A549 (cell line): ENCODE data around the gene DENND4B.

ENCODE experiments used
- CBX8 ChIP-seq: fragments of 200-600 bp; sonication (generic); IDR thresholded peaks from 2 replicates; pipeline ENCODE4 v1.6.1; 2016
- CEBPB ChIP-seq, 2 experiments: fragments of >200 bp in 1 of 2; sonication (Bioruptor Twin) in 1 of 2; formaldehyde crosslinking in 1 of 2; IDR thresholded peaks; 2 replicates each; pipeline ENCODE4 v1.6.1; 2012 to 2016
- CHD2 ChIP-seq: fragments of 150-350 bp; IDR thresholded peaks from 2 replicates; pipeline ENCODE4 v1.6.1; 2014; ENCODE audit warnings: low read length; ENCODE audit not compliant: partially characterized antibody
- EP300 ChIP-seq, 2 experiments: fragments of >200 bp; sonication (Bioruptor Twin); formaldehyde crosslinking; IDR thresholded peaks; 2 replicates in 1 of 2; 3 replicates in 1 of 2; pipeline ENCODE4 v1.6.1; 2016 to 2017
- HDAC2 ChIP-seq: fragments of 200-600 bp; sonication (generic); IDR thresholded peaks from 2 replicates; pipeline ENCODE4 v1.6.1; 2016
- MAZ ChIP-seq: fragments of 150-350 bp; IDR thresholded peaks from 2 replicates; pipeline ENCODE4 v1.6.1; 2014; ENCODE audit warnings: antibody characterized with exemption, low read depth, low read length, borderline replicate concordance
- POLR2A ChIP-seq: IDR thresholded peaks from 2 replicates; pipeline ENCODE4 v1.6.1; 2012; ENCODE audit warnings: mild to moderate bottlenecking, low read length
- POLR2AphosphoS2 ChIP-seq: conservative IDR thresholded peaks from 2 replicates; pipeline ENCODE4 v1.6.1; 2012; ENCODE audit warnings: low read length, improper control_type of control experiment, inconsistent platforms
- SMC3 ChIP-seq: fragments of >200 bp; sonication (Bioruptor Twin); formaldehyde crosslinking; IDR thresholded peaks from 3 replicates; pipeline ENCODE4 v1.6.1; 2018; ENCODE audit warnings: inconsistent platforms
- ZC3H11A ChIP-seq: fragments of 450-650 bp; IDR thresholded peaks from 2 replicates; pipeline ENCODE4 v1.6.1; 2014; ENCODE audit warnings: antibody characterized with exemption, mild to moderate bottlenecking
- TF ChIP-seq, protein P1 (sequence below): fragments of >200 bp; sonication (Bioruptor Twin); formaldehyde crosslinking; IDR thresholded peaks from 3 replicates; pipeline ENCODE4 v1.5.1; 2016
- TF ChIP-seq, protein P2 (sequence below): fragments of 150-350 bp; IDR thresholded peaks from 2 replicates; pipeline ENCODE4 v1.6.1; 2014; ENCODE audit warnings: low read depth, mild to moderate bottlenecking, low read length
- TF ChIP-seq, protein P3 (sequence below): IDR thresholded peaks from 2 replicates; pipeline ENCODE4 v1.6.1; 2012
- TF ChIP-seq, protein P4 (sequence below): fragments of 200-600 bp; sonication (generic); IDR thresholded peaks from 2 replicates; pipeline ENCODE4 v1.6.1; 2016; ENCODE audit warnings: antibody characterized with exemption, mild to moderate bottlenecking, moderate library complexity

DNA sequence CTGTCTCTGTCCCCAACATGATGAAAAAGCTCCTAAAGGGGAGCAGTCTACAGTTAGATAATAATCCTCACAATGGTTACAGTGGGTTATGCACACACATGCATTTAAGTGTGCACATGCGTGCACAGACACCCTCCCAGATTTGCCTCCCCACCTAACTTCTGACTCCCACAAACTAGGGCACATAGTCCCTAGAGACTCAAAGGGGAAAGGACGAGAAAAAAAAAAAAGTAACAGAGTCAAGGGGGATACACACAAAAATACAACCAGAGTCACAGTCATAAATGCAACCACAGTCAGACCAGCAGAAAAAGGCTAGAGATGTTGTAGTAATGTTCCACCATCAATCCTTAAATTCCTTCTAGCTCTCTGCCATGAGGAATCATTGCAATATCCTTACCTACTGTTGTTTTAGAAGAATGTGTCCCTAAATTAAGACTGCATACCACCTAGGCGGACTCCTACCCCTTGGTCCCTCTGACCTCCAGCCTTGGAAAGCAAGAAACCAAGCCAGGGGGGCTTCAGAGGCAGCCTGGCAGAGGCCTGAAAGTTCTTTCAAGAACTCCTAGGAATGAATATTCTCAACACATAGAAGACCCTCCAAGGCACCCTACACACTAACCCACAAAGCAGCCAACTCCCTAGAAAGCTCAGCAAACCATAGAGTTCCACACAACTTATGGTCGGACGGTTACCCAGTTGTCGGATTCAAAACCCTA lies 10.6 kb upstream of the DENND4B start:
- TF ChIP-seq EP300 (IDR thresholded peaks at IDR 0.05) = no peak
- TF ChIP-seq, protein P1, sequence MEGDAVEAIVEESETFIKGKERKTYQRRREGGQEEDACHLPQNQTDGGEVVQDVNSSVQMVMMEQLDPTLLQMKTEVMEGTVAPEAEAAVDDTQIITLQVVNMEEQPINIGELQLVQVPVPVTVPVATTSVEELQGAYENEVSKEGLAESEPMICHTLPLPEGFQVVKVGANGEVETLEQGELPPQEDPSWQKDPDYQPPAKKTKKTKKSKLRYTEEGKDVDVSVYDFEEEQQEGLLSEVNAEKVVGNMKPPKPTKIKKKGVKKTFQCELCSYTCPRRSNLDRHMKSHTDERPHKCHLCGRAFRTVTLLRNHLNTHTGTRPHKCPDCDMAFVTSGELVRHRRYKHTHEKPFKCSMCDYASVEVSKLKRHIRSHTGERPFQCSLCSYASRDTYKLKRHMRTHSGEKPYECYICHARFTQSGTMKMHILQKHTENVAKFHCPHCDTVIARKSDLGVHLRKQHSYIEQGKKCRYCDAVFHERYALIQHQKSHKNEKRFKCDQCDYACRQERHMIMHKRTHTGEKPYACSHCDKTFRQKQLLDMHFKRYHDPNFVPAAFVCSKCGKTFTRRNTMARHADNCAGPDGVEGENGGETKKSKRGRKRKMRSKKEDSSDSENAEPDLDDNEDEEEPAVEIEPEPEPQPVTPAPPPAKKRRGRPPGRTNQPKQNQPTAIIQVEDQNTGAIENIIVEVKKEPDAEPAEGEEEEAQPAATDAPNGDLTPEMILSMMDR = no peak
- TF ChIP-seq, protein P2, sequence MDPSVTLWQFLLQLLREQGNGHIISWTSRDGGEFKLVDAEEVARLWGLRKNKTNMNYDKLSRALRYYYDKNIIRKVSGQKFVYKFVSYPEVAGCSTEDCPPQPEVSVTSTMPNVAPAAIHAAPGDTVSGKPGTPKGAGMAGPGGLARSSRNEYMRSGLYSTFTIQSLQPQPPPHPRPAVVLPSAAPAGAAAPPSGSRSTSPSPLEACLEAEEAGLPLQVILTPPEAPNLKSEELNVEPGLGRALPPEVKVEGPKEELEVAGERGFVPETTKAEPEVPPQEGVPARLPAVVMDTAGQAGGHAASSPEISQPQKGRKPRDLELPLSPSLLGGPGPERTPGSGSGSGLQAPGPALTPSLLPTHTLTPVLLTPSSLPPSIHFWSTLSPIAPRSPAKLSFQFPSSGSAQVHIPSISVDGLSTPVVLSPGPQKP = no peak
- no peak for TF ChIP-seq ZC3H11A
- TF ChIP-seq CBX8 = no peak
- TF ChIP-seq POLR2AphosphoS2 = no peak
- TF ChIP-seq, protein P3, sequence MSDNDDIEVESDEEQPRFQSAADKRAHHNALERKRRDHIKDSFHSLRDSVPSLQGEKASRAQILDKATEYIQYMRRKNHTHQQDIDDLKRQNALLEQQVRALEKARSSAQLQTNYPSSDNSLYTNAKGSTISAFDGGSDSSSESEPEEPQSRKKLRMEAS = no peak
- TF ChIP-seq, protein P4, sequence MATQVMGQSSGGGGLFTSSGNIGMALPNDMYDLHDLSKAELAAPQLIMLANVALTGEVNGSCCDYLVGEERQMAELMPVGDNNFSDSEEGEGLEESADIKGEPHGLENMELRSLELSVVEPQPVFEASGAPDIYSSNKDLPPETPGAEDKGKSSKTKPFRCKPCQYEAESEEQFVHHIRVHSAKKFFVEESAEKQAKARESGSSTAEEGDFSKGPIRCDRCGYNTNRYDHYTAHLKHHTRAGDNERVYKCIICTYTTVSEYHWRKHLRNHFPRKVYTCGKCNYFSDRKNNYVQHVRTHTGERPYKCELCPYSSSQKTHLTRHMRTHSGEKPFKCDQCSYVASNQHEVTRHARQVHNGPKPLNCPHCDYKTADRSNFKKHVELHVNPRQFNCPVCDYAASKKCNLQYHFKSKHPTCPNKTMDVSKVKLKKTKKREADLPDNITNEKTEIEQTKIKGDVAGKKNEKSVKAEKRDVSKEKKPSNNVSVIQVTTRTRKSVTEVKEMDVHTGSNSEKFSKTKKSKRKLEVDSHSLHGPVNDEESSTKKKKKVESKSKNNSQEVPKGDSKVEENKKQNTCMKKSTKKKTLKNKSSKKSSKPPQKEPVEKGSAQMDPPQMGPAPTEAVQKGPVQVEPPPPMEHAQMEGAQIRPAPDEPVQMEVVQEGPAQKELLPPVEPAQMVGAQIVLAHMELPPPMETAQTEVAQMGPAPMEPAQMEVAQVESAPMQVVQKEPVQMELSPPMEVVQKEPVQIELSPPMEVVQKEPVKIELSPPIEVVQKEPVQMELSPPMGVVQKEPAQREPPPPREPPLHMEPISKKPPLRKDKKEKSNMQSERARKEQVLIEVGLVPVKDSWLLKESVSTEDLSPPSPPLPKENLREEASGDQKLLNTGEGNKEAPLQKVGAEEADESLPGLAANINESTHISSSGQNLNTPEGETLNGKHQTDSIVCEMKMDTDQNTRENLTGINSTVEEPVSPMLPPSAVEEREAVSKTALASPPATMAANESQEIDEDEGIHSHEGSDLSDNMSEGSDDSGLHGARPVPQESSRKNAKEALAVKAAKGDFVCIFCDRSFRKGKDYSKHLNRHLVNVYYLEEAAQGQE = no peak
- no peak for TF ChIP-seq HDAC2
- TF ChIP-seq CEBPB (IDR thresholded peaks at IDR 0.05) = no peak
- no peak for TF ChIP-seq SMC3
- TF ChIP-seq POLR2A = no peak
- TF ChIP-seq CHD2 = no peak
- no peak for TF ChIP-seq MAZ
